Ishikawa (cell line): ENCODE data around the gene CAPZB.

Experiments used
- CEBPB ChIP-seq: IDR thresholded peaks from 2 replicates; pipeline ENCODE4 v1.6.1; 2012
- CREB1 ChIP-seq: IDR thresholded peaks from 2 replicates; pipeline ENCODE4 v1.6.1; 2012; ENCODE audit warnings: low read depth
- EGR1 ChIP-seq: IDR thresholded peaks from 2 replicates; pipeline ENCODE4 v1.6.1; 2012
- EP300 ChIP-seq: IDR thresholded peaks from 2 replicates; pipeline ENCODE4 v1.6.1; 2012; ENCODE audit warnings: borderline replicate concordance
- FOXM1 ChIP-seq: IDR thresholded peaks from 2 replicates; pipeline ENCODE4 v1.6.1; 2012; ENCODE audit warnings: low read depth, borderline replicate concordance
- NFIC ChIP-seq: IDR thresholded peaks from 2 replicates; pipeline ENCODE4 v1.6.1; 2012
- RAD21 ChIP-seq: IDR thresholded peaks from 2 replicates; pipeline ENCODE4 v1.6.1; 2012; ENCODE audit warnings: low read depth
- TAF1 ChIP-seq: IDR thresholded peaks from 2 replicates; pipeline ENCODE4 v1.6.1; 2012; ENCODE audit warnings: low read depth, mild to moderate bottlenecking
- TCF12 ChIP-seq: IDR thresholded peaks from 2 replicates; pipeline ENCODE4 v1.6.1; 2012; ENCODE audit warnings: low read depth
- TEAD4 ChIP-seq: IDR thresholded peaks from 2 replicates; pipeline ENCODE4 v1.6.1; 2012
- YY1 ChIP-seq: IDR thresholded peaks from 2 replicates; pipeline ENCODE4 v1.6.1; 2012; ENCODE audit warnings: low read depth
- ZBTB7A ChIP-seq: IDR thresholded peaks from 2 replicates; pipeline ENCODE4 v1.6.1; 2012; ENCODE audit warnings: low read depth
- TF ChIP-seq, protein P1 (sequence below): IDR thresholded peaks from 2 replicates; pipeline ENCODE4 v1.6.1; 2012; ENCODE audit warnings: low read depth, mild to moderate bottlenecking
- TF ChIP-seq, protein P2 (sequence below): IDR thresholded peaks from 2 replicates; pipeline ENCODE4 v1.6.1; 2012
- TF ChIP-seq, protein P3 (sequence below): IDR thresholded peaks from 2 replicates; pipeline ENCODE4 v1.6.1; 2012

Gene CAPZB

DNA sequence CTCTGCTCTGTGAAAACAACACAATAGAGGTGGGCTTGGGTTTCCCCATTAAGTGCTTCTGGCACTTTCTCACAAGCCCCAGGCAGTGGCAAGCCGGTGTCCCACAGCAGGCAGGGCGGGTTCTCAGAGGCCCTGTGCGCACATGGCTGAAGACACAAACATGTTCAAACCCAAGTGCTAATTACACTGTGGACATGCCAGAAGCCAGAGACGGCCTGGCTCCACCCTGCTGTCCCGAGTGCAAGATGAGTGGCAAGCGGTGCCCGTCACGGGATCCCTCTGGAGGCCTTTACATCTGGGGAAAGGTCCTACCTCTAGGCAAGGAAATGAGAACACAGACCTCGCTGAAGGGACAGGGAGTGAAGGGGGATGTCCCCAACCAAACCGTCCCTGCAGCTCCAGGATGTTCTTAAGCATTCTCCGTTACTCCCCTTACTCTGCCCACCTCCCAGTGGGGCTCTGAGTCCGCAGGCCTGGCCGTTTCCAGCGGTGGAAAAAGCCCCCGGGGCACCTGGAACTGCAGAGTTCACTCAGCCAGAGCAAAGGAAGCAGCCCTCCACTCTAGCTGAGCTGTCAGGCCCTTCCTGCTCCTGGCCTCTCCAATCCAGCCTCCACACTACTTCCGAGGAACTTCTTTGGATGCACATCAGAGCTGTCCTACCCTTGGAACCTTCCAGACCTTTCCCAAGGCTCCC is 115.8 kb downstream of the CAPZB start:
- TF ChIP-seq, protein P1, sequence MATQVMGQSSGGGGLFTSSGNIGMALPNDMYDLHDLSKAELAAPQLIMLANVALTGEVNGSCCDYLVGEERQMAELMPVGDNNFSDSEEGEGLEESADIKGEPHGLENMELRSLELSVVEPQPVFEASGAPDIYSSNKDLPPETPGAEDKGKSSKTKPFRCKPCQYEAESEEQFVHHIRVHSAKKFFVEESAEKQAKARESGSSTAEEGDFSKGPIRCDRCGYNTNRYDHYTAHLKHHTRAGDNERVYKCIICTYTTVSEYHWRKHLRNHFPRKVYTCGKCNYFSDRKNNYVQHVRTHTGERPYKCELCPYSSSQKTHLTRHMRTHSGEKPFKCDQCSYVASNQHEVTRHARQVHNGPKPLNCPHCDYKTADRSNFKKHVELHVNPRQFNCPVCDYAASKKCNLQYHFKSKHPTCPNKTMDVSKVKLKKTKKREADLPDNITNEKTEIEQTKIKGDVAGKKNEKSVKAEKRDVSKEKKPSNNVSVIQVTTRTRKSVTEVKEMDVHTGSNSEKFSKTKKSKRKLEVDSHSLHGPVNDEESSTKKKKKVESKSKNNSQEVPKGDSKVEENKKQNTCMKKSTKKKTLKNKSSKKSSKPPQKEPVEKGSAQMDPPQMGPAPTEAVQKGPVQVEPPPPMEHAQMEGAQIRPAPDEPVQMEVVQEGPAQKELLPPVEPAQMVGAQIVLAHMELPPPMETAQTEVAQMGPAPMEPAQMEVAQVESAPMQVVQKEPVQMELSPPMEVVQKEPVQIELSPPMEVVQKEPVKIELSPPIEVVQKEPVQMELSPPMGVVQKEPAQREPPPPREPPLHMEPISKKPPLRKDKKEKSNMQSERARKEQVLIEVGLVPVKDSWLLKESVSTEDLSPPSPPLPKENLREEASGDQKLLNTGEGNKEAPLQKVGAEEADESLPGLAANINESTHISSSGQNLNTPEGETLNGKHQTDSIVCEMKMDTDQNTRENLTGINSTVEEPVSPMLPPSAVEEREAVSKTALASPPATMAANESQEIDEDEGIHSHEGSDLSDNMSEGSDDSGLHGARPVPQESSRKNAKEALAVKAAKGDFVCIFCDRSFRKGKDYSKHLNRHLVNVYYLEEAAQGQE: no peak
- no peak for TF ChIP-seq TCF12
- no peak for TF ChIP-seq ZBTB7A

DNA sequence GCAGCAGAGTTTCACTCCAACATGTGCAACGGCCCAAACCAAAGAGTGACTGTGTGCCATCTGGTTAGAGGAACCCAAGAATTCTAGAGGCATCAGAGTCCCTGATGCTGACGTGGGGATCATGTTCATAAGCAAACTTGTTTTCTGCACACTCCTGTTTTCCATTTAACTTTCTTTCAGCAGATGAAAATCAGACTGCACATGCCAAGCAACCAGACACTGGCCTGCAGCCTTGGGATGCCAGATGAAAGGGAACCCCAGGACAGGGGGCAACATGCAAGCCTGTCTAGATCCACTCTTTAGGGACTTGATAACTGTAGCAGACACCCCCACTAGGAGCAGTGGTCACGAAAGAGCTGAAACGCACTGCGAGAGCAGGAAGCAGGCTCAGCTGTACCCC is 116.4 kb downstream of the CAPZB start:
- TF ChIP-seq TCF12 (no peak), TAF1 (no peak), EP300 (no peak), NFIC (no peak), TEAD4 (no peak), EGR1 (no peak)

DNA sequence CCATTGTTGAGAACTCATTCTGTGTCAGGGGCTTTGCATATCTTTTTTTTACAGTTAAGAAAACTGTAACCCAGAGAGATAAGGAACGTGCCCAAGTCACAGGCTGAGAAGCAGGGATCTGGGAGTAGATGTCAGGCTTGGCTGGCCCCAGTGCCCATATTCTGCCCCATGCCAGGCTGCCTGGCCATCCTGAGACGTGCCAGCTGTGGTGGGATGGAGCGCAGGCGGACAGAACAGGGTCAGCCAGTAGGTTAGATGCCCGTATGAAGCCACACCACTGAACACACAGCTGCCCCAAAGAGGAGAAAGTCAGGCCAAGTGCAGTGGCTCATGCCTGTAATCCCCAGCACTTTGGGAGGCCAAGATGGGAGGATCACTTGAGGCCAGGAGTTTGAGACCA is 117.3 kb downstream of the CAPZB start:
- TF ChIP-seq, protein P1: no peak

DNA sequence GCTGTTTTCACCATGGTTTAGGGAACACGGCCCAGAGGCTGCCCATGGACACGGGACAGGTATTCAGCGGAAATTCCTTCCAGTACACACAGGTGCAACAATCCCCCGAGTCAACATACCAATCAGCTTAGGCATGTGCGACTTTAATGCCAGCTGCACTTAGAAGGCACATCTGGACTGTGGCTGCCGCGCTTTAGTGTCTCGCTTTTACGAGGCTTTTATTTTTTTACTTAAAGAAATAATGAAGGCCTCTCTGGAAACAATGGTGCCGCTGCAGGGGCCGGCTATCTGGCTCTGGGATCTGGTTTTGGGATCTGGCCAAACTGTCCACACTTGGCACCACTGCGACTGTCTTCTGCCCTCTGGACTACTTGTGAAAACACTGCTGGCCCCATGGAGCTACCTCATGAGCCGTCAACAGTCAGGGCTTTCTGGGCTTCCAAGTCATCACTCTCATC is 117.7 kb downstream of the CAPZB start:
- TF ChIP-seq, protein P2, sequence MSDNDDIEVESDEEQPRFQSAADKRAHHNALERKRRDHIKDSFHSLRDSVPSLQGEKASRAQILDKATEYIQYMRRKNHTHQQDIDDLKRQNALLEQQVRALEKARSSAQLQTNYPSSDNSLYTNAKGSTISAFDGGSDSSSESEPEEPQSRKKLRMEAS: peak; percentile 79
- TF ChIP-seq TCF12 (peak; percentile 99), FOXM1 (peak; percentile 84), EGR1 (no peak), ZBTB7A (no peak), EP300 (peak; percentile 94), TAF1 (no peak), YY1 (0 out of 2 replicates have a peak, but pooled peaks have one; percentile 25), RAD21 (0 out of 2 replicates have a peak, but pooled peaks have one; percentile 0), CEBPB (no peak; the same call in 1 of the 2 replicates), CREB1 (no peak), NFIC (peak; percentile 97), TEAD4 (peak; percentile 96)
- TF ChIP-seq, protein P1: no peak
- TF ChIP-seq, protein P3, sequence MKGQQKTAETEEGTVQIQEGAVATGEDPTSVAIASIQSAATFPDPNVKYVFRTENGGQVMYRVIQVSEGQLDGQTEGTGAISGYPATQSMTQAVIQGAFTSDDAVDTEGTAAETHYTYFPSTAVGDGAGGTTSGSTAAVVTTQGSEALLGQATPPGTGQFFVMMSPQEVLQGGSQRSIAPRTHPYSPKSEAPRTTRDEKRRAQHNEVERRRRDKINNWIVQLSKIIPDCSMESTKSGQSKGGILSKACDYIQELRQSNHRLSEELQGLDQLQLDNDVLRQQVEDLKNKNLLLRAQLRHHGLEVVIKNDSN: 0 out of 2 replicates have a peak, but pooled peaks have one; percentile 10

DNA sequence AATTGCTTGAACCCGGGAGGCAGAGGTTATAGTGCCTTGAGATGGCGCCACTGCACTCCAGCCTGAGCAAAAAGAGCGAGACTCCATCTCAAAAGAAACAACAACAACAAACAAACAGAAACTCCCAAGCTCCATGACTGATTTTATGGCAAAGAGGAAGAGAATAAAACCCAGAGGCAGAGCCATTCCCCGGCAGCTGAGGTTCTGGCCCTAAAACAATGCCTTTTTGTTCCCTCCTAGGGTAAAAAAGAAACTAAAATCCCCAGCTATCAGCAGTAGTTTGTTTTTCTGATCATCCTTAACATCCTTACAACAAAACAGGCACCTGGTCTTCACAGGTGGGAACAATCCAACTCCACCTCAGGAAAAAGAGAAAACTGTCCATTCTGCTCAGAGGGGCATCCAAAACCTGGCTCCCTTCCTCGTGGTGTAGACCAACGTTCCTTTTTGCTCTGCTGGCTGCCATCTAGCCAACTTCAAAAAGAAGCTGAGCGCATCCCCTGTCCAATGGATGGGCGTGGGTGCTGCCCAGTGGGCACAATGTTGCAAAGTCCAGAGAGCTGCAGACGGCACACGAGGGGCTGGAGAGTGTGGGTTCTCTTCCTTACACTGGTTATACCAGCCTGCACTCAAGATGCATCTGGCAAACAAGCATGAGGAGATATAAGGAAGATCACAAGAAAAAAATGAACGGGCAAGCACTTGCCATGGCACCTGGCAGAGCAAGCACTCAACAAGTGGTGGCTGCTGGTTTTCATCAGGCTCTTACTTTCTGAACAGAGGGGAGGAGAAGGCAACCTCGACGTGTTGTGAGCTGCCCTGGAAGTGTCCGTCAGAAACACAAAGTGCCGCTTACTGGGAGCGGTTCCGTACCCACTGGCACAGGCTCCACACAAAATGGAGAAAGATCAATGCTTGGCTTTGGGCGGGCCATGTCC is 118.5 kb downstream of the CAPZB start:
- TF ChIP-seq EGR1: no peak
- TF ChIP-seq, protein P1: no peak
- TF ChIP-seq, protein P2: no peak
- no peak for TF ChIP-seq CEBPB
- TF ChIP-seq NFIC: no peak
- TF ChIP-seq EP300: no peak
- no peak for TF ChIP-seq CREB1
- TF ChIP-seq TCF12: no peak
- TF ChIP-seq RAD21: no peak
- TF ChIP-seq YY1: no peak
- TF ChIP-seq TEAD4: no peak
- TF ChIP-seq FOXM1: no peak
- no peak for TF ChIP-seq ZBTB7A
- TF ChIP-seq, protein P3: no peak
- no peak for TF ChIP-seq TAF1
